HEK293 (cell line): ENCODE results near the gene CPLX1.

ENCODE experiments used
- CTCF ChIA-PET: fragments of 350-600 bp; formaldehyde crosslinking; extraction: SDS; loops from one replicate; lab custom pipeline; 2021; ENCODE audit warnings: antibody characterized with exemption; lab: Yijun Ruan, JAX
- POLR2A ChIA-PET: fragments of 300-600 bp; formaldehyde crosslinking; extraction: SDS; loops from one replicate; lab custom pipeline; 2020; ENCODE audit warnings: antibody characterized with exemption, inconsistent platforms; lab: Yijun Ruan, JAX
- H3K27ac ChIP-seq: fragments of 200-500 bp; sonication (Bioruptor generic); 2 replicates; pipeline ENCODE4 v1.5.1; 2014; ENCODE audit warnings: low read depth, low read length, control low read depth, inconsistent platforms; ENCODE audit errors: extremely low read depth
- H3K36me3 ChIP-seq, 2 experiments: fragments of 200-500 bp in 1 of 2; sonication (Bioruptor generic) in 1 of 2; 1 replicate in 1 of 2; 2 replicates in 1 of 2; pipeline ENCODE4 v1.5.1; 2014 to 2017; ENCODE audit warnings: inconsistent platforms in 2 of 2, low read length in 2 of 2; ENCODE audit not compliant: control insufficient read depth in 2 of 2, insufficient read depth in 1 of 2
- H3K4me1 ChIP-seq: fragments of 200-500 bp; sonication (Bioruptor generic); 2 replicates; pipeline ENCODE4 v1.5.1; 2014; ENCODE audit warnings: mild to moderate bottlenecking, low read length, inconsistent platforms; ENCODE audit not compliant: control insufficient read depth, insufficient read depth
- H3K4me3 ChIP-seq: 2 replicates; pipeline ENCODE4 v1.5.1; 2011; ENCODE audit warnings: low read depth, mild to moderate bottlenecking, control low read depth, low read length, moderate library complexity
- H3K9me3 ChIP-seq: fragments of 200-500 bp; sonication (Bioruptor generic); 2 replicates; pipeline ENCODE4 v1.5.1; 2014; ENCODE audit warnings: low read depth, low read length, inconsistent platforms; ENCODE audit not compliant: control insufficient read depth, insufficient read depth
- BCL11B ChIP-seq: fragments of 450-650 bp; formaldehyde crosslinking; IDR thresholded peaks from 2 replicates; pipeline ENCODE4 v1.5.1; 2016; ENCODE audit warnings: low read depth, missing biosample characterization, missing genetic modification characterization
- FEZF1 ChIP-seq: fragments of 450-650 bp; formaldehyde crosslinking; IDR thresholded peaks from 2 replicates; pipeline ENCODE4 v1.5.1; 2016; ENCODE audit warnings: missing biosample characterization, missing genetic modification characterization
- GLI2 ChIP-seq: fragments of 450-650 bp; formaldehyde crosslinking; IDR thresholded peaks from 2 replicates; pipeline ENCODE4; 2017; ENCODE audit warnings: missing biosample characterization, missing genetic modification characterization, low read depth, borderline replicate concordance
- IKZF3 ChIP-seq: fragments of 450-650 bp; IDR thresholded peaks from 2 replicates; pipeline ENCODE4 v1.5.0; 2018; ENCODE audit warnings: missing biosample characterization, mild to moderate bottlenecking, missing genetic modification characterization, moderate library complexity
- OSR2 ChIP-seq: fragments of 450-650 bp; formaldehyde crosslinking; IDR thresholded peaks from 2 replicates; pipeline ENCODE4 v1.5.1; 2016; ENCODE audit warnings: missing biosample characterization, missing genetic modification characterization
- SALL2 ChIP-seq: fragments of 450-650 bp; formaldehyde crosslinking; IDR thresholded peaks from 2 replicates; pipeline ENCODE4 v1.5.0; 2017; ENCODE audit warnings: missing biosample characterization, mild to moderate bottlenecking, missing genetic modification characterization, borderline replicate concordance
- SCRT2 ChIP-seq: fragments of 450-650 bp; formaldehyde crosslinking; IDR thresholded peaks from 2 replicates; pipeline ENCODE4 v1.5.1; 2016; ENCODE audit warnings: missing biosample characterization, missing genetic modification characterization
- YY2 ChIP-seq: fragments of 450-650 bp; formaldehyde crosslinking; IDR thresholded peaks from 2 replicates; pipeline ENCODE4 v1.5.1; 2016; ENCODE audit warnings: missing biosample characterization, missing genetic modification characterization
- ZBTB48 ChIP-seq: fragments of 450-650 bp; formaldehyde crosslinking; IDR thresholded peaks from 2 replicates; pipeline ENCODE4 v1.5.1; 2016; ENCODE audit warnings: missing biosample characterization, missing genetic modification characterization
- ZNF549 ChIP-seq: fragments of 450-650 bp; IDR thresholded peaks from 2 replicates; pipeline ENCODE4 v1.5.1; 2018; ENCODE audit warnings: missing biosample characterization, missing genetic modification characterization, mild to moderate bottlenecking, inconsistent platforms, moderate library complexity
- ZNF629 ChIP-seq: fragments of 450-650 bp; formaldehyde crosslinking; IDR thresholded peaks from 2 replicates; pipeline ENCODE4 v1.5.1; 2017; ENCODE audit warnings: missing biosample characterization, missing genetic modification characterization
- ZNF747 ChIP-seq: fragments of 450-650 bp; formaldehyde crosslinking; IDR thresholded peaks from 2 replicates; pipeline ENCODE4 v1.5.1; 2016; ENCODE audit warnings: missing biosample characterization, missing genetic modification characterization
- ZNF768 ChIP-seq: fragments of 450-650 bp; formaldehyde crosslinking; IDR thresholded peaks from 2 replicates; pipeline ENCODE4 v1.5.1; 2018; ENCODE audit warnings: missing biosample characterization, mild to moderate bottlenecking, missing genetic modification characterization
- TF ChIP-seq, protein P1 (sequence below): fragments of 450-650 bp; formaldehyde crosslinking; IDR thresholded peaks from 2 replicates; pipeline ENCODE4 v1.5.1; 2016; ENCODE audit warnings: missing biosample characterization, missing genetic modification characterization
- TF ChIP-seq, protein P2 (sequence below): fragments of 450-650 bp; formaldehyde crosslinking; IDR thresholded peaks from 2 replicates; pipeline ENCODE4 v1.5.1; 2017; ENCODE audit warnings: missing biosample characterization, missing genetic modification characterization
- TF ChIP-seq, protein P3 (sequence below): fragments of 450-650 bp; formaldehyde crosslinking; IDR thresholded peaks from 2 replicates; pipeline ENCODE4 v1.5.1; 2016; ENCODE audit warnings: missing biosample characterization, missing genetic modification characterization, borderline replicate concordance
- TF ChIP-seq, protein P4 (sequence below): fragments of 450-650 bp; formaldehyde crosslinking; IDR thresholded peaks from 2 replicates; pipeline ENCODE4 v1.5.1; 2016; ENCODE audit warnings: missing biosample characterization, missing genetic modification characterization
- TF ChIP-seq, protein P5 (sequence below): fragments of 450-650 bp; formaldehyde crosslinking; IDR thresholded peaks from 2 replicates; pipeline ENCODE4 v1.5.1; 2016; ENCODE audit warnings: missing biosample characterization, missing genetic modification characterization

CPLX1 gene

DNA sequence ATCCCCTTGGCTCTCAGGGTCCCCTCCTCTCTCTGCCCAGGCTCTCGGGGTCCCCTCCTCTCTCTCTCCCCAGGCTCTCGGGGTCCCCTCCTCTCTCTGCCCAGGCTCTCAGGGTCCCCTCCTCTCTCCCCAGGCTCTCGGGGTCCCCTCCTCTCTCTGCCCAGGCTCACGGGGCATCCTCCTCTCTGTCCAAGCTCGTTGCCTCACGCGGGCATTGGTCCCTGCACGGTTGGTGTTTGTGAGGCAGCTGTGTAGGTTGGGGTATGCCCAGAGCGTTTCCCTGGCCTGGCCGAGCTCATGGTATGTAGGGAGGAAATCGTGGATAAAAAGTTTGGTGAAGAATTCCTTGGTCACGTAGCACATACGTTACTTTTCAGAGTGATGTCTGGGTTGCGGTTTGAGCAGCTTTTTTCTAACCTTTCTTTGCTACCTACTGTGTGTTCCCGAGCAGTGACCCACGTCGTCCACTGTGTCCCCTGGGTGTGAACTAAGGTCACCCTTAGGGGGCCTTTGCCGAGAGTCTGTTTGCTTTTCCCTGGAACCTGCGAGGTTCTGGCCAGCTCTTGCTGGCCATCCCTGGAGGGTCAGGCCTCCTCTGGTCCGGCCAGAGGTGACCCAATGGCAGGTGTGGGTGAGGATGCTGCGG, 83.7 kb downstream of the CPLX1 start (continued):
- TF ChIP-seq BCL11B (tag by site-specific recombination): no peak

DNA sequence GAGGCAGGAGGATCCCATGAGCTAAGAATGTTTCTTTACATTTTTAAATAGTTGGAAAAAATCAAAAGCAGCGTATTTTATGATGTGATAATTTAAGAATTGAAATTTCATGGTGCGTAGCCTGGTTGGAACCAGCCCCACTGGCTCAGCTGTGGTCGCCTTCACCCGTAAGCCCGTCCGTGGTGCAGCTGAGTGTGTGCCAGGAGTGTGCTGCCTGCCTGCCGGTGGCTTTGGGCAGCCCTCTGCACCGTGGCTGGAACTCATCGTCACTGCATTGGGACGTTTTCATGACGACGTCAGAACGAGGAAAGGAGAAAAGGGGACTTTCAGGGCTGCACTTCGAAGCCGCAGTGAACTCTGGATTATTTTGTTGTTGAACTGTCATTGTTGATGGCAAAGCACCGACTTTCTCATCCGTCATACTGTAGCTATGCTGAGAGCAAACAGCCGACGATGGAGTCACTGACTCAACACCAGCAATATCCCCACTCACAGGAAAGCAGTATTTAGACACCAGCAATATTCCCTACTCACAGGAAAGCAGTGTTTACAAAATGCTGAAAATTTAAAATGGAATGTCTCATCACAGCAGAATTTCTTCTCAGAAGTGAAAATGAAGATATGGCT, 85.2 kb downstream of the CPLX1 start:
- no peaks in the 10 kb centered on the region for H3K4me1 ChIP-seq
- no peak for TF ChIP-seq GLI2 (tag by site-specific recombination)
- no peak for TF ChIP-seq ZNF549 (tag by site-specific recombination)
- no peak for TF ChIP-seq OSR2
- TF ChIP-seq YY2: no peak
- TF ChIP-seq, protein P1, sequence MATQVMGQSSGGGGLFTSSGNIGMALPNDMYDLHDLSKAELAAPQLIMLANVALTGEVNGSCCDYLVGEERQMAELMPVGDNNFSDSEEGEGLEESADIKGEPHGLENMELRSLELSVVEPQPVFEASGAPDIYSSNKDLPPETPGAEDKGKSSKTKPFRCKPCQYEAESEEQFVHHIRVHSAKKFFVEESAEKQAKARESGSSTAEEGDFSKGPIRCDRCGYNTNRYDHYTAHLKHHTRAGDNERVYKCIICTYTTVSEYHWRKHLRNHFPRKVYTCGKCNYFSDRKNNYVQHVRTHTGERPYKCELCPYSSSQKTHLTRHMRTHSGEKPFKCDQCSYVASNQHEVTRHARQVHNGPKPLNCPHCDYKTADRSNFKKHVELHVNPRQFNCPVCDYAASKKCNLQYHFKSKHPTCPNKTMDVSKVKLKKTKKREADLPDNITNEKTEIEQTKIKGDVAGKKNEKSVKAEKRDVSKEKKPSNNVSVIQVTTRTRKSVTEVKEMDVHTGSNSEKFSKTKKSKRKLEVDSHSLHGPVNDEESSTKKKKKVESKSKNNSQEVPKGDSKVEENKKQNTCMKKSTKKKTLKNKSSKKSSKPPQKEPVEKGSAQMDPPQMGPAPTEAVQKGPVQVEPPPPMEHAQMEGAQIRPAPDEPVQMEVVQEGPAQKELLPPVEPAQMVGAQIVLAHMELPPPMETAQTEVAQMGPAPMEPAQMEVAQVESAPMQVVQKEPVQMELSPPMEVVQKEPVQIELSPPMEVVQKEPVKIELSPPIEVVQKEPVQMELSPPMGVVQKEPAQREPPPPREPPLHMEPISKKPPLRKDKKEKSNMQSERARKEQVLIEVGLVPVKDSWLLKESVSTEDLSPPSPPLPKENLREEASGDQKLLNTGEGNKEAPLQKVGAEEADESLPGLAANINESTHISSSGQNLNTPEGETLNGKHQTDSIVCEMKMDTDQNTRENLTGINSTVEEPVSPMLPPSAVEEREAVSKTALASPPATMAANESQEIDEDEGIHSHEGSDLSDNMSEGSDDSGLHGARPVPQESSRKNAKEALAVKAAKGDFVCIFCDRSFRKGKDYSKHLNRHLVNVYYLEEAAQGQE (tag by site-specific recombination): no peak
- no peak for TF ChIP-seq FEZF1 (tag by site-specific recombination)
- no peak for TF ChIP-seq SALL2 (tag by site-specific recombination)
- TF ChIP-seq SCRT2: no peak
- TF ChIP-seq ZNF747: no peak
- TF ChIP-seq, protein P2, sequence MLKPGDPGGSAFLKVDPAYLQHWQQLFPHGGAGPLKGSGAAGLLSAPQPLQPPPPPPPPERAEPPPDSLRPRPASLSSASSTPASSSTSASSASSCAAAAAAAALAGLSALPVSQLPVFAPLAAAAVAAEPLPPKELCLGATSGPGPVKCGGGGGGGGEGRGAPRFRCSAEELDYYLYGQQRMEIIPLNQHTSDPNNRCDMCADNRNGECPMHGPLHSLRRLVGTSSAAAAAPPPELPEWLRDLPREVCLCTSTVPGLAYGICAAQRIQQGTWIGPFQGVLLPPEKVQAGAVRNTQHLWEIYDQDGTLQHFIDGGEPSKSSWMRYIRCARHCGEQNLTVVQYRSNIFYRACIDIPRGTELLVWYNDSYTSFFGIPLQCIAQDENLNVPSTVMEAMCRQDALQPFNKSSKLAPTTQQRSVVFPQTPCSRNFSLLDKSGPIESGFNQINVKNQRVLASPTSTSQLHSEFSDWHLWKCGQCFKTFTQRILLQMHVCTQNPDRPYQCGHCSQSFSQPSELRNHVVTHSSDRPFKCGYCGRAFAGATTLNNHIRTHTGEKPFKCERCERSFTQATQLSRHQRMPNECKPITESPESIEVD (tag by site-specific recombination): no peak
- no peak for TF ChIP-seq IKZF3
- no peak for TF ChIP-seq ZBTB48 (tag by site-specific recombination)
- TF ChIP-seq, all 188 proteins: peak for 0
- no peak overlapping the region for H3K27ac ChIP-seq
- H3K4me3 ChIP-seq: no peak overlapping the region
- peaks cover 0 to 55% of the 10 kb centered on the region in 2 experiments; a peak in 2 of 3 replicates for H3K36me3 ChIP-seq
- ChIA-PET CTCF (interaction anchor here (0.5 to 2.4 kb wide), 3 partner anchors 27 to 246 kb away, joined by 3 to 12 read pairs (median 3); partner anchors contain the start of gene IDUA), POLR2A (no interaction called here)
- H3K9me3 ChIP-seq: no peaks in the 10 kb centered on the region

DNA sequence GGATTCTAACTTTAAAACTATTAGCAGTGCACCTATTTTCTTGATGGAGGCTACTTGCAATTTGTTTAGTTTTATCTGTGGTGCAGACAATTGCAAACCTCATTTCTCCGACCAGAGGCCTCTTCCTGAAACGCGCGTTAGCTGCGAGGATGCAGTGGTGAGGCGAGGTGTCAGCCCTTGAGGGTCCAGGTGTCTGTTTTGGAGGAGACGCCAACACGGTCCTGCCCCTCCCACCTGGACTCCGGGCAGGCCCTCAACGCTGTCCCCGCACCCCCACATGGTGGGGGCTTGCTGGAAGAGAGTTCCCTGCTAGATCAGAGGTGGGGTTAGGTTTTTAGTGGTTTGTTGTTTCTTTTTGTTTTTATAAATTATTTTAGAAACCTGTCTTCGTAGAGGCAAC, 85.9 kb downstream of the CPLX1 start:
- no peak overlapping the region for H3K27ac ChIP-seq
- H3K4me3 ChIP-seq: no peak overlapping the region
- no peaks in the 10 kb centered on the region for H3K9me3 ChIP-seq
- CTCF ChIA-PET: no interaction called here
- H3K4me1 ChIP-seq: no peaks in the 10 kb centered on the region
- POLR2A ChIA-PET: no interaction called here
- H3K36me3 ChIP-seq: peaks cover 0 to 63% of the 10 kb centered on the region in 2 experiments; a peak in 2 of 3 replicates
- TF ChIP-seq GLI2 (tag by site-specific recombination) (no peak), ZNF768 (no peak), ZNF629 (tag by site-specific recombination) (no peak), ZNF549 (tag by site-specific recombination) (no peak)
- TF ChIP-seq, protein P3, sequence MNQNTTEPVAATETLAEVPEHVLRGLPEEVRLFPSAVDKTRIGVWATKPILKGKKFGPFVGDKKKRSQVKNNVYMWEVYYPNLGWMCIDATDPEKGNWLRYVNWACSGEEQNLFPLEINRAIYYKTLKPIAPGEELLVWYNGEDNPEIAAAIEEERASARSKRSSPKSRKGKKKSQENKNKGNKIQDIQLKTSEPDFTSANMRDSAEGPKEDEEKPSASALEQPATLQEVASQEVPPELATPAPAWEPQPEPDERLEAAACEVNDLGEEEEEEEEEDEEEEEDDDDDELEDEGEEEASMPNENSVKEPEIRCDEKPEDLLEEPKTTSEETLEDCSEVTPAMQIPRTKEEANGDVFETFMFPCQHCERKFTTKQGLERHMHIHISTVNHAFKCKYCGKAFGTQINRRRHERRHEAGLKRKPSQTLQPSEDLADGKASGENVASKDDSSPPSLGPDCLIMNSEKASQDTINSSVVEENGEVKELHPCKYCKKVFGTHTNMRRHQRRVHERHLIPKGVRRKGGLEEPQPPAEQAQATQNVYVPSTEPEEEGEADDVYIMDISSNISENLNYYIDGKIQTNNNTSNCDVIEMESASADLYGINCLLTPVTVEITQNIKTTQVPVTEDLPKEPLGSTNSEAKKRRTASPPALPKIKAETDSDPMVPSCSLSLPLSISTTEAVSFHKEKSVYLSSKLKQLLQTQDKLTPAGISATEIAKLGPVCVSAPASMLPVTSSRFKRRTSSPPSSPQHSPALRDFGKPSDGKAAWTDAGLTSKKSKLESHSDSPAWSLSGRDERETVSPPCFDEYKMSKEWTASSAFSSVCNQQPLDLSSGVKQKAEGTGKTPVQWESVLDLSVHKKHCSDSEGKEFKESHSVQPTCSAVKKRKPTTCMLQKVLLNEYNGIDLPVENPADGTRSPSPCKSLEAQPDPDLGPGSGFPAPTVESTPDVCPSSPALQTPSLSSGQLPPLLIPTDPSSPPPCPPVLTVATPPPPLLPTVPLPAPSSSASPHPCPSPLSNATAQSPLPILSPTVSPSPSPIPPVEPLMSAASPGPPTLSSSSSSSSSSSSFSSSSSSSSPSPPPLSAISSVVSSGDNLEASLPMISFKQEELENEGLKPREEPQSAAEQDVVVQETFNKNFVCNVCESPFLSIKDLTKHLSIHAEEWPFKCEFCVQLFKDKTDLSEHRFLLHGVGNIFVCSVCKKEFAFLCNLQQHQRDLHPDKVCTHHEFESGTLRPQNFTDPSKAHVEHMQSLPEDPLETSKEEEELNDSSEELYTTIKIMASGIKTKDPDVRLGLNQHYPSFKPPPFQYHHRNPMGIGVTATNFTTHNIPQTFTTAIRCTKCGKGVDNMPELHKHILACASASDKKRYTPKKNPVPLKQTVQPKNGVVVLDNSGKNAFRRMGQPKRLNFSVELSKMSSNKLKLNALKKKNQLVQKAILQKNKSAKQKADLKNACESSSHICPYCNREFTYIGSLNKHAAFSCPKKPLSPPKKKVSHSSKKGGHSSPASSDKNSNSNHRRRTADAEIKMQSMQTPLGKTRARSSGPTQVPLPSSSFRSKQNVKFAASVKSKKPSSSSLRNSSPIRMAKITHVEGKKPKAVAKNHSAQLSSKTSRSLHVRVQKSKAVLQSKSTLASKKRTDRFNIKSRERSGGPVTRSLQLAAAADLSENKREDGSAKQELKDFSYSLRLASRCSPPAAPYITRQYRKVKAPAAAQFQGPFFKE (tag by site-specific recombination): no peak
- TF ChIP-seq, protein P4, sequence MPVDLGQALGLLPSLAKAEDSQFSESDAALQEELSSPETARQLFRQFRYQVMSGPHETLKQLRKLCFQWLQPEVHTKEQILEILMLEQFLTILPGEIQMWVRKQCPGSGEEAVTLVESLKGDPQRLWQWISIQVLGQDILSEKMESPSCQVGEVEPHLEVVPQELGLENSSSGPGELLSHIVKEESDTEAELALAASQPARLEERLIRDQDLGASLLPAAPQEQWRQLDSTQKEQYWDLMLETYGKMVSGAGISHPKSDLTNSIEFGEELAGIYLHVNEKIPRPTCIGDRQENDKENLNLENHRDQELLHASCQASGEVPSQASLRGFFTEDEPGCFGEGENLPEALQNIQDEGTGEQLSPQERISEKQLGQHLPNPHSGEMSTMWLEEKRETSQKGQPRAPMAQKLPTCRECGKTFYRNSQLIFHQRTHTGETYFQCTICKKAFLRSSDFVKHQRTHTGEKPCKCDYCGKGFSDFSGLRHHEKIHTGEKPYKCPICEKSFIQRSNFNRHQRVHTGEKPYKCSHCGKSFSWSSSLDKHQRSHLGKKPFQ (tag by site-specific recombination): no peak
- TF ChIP-seq, protein P5, sequence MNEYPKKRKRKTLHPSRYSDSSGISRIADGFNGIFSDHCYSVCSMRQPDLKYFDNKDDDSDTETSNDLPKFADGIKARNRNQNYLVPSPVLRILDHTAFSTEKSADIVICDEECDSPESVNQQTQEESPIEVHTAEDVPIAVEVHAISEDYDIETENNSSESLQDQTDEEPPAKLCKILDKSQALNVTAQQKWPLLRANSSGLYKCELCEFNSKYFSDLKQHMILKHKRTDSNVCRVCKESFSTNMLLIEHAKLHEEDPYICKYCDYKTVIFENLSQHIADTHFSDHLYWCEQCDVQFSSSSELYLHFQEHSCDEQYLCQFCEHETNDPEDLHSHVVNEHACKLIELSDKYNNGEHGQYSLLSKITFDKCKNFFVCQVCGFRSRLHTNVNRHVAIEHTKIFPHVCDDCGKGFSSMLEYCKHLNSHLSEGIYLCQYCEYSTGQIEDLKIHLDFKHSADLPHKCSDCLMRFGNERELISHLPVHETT (tag by site-specific recombination): no peak
